Epithelial cell of esophagus (primary cell): ENCODE measurements around the gene PGM2.

ENCODE experiments used
- DNase-seq: peaks from one replicate; pipeline ENCODE4 v3.0.0; 2010; ENCODE audit warnings: low read depth
- H3K4me3 ChIP-seq: 2 replicates; pipeline ENCODE4 v1.5.1; 2011; ENCODE audit warnings: mild to moderate bottlenecking, low read length, control low read depth
- TF ChIP-seq, protein P1 (sequence below): IDR thresholded peaks from 2 replicates; pipeline ENCODE4 v1.5.1; 2011; ENCODE audit warnings: low read depth, mild to moderate bottlenecking, low read length, control low read depth, inconsistent platforms; ENCODE audit not compliant: insufficient read depth; ENCODE audit errors: missing control alignments

The PGM2 gene

DNA sequence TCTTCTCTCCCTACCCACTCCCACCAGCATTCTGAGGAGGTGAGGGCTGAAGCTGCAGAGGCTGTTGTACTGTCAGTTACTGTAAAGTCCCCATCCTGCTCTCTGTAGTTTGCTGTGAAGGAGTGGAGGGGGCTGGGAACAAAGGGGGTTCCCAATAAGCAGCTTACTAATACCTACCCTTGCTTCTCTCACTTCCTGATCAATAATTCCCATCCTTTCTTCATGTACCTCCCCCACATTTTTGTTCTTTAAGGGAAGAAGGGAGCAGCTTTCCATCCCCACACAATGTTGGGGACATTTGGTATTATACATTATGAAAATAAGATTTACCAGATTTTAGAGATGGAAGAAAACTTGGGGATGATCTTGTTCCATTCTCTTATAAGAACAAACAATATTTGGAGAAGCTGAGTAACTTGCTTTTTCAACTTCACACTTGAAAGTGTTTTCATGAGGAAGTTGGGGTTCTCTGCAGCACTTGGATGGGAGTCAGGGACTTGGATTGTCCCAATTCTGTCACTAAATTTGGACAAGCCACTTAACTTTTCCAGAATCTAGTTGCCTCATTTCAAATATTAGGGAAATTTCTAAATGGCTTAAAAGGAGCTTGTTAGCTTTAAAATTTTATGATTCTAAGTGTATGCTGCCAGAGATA is 69.8 kb downstream of the PGM2 start:
- no peak for DNase-seq
- no peak overlapping the region for H3K4me3 ChIP-seq
- TF ChIP-seq, protein P1, sequence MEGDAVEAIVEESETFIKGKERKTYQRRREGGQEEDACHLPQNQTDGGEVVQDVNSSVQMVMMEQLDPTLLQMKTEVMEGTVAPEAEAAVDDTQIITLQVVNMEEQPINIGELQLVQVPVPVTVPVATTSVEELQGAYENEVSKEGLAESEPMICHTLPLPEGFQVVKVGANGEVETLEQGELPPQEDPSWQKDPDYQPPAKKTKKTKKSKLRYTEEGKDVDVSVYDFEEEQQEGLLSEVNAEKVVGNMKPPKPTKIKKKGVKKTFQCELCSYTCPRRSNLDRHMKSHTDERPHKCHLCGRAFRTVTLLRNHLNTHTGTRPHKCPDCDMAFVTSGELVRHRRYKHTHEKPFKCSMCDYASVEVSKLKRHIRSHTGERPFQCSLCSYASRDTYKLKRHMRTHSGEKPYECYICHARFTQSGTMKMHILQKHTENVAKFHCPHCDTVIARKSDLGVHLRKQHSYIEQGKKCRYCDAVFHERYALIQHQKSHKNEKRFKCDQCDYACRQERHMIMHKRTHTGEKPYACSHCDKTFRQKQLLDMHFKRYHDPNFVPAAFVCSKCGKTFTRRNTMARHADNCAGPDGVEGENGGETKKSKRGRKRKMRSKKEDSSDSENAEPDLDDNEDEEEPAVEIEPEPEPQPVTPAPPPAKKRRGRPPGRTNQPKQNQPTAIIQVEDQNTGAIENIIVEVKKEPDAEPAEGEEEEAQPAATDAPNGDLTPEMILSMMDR, result no peak

DNA sequence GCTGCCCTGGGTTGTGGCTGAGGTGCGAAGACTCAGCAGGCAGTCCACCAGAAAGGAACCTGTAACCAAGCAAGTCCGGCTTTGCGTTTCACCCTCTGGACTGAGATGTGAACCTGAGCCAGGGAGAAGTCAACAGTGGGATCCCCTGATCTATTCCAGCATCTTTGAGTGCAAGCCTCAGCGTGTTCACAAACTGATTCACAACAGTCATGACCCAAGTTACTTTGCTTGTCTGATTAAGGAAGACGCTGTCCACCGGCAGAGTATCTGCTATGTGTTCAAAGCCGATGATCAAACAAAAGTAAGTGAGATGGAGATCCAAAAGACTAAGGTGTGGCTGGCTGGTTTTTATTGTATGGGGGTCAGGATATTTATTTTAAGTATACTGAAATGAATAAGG is 75.7 kb downstream of the PGM2 start:
- peak; percentile 57 for DNase-seq

DNA sequence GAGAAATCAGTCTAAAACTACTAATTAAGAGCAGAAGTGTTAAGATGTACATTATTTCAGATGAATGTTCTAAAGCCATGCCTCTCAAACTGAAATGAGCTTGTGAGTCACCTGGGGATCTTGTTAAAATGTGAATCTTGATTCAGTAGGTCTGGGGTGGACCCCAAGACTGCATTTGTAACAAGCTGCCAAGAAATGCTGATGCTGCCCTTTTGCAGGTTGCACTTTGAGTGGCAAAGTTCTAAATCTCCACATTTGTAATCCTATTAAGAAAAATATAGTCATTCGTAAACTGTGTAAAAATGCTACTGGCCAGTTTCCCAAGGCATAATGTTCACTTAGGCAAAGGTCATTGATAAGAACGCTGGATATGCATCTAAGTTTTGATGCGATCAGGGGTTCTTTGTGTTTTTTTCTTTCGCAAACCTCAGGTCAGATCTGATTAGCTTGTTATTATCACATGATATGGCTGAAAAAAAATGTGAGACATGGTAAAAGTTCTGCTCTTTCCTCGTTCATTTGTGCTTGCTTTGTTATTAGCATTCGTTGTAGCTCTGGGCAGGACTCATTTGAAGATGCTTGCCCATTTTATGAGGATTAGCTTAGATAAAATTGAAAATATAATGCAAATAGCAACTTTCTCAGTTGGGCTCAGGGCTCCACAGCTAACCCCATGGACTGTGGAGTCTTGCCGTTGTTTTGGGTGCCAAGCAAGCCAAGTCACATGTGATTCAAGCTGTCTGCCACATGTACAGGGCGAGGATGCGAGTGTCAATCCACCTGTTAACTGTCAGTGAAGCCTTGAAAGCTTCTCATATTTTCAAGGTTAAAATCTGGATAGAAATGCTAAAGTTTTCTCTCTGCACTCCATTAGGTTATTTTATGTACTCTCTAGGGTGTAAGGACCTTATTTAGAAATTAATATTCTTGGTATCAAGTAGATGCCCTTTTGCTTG is 76.5 kb downstream of the PGM2 start:
- H3K4me3 ChIP-seq, result no peak overlapping the region
- no peak for DNase-seq
- TF ChIP-seq, protein P1, result no peak

More for the DNA sequence above, 75.7 kb downstream of the PGM2 start:
- no peak overlapping the region for H3K4me3 ChIP-seq
- TF ChIP-seq, protein P1, result no peak

DNA sequence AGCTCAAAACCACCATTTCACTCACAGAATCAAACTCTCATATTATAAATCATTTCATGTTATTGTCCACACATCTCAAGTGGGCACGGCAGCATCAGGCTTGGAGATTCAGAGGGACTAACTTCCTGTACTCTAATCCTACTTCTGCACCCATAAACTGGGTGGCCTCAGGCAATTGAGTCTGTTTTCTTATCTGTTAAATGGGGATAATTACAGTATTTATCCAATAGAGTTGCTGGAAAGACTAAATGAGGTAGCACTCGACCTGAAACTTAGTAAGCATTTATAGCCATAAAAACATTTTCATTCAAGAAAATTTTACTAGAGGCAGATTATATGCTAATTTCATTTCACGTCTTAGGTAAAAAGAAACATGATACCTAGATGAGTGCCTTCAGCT is 77.4 kb downstream of the PGM2 start:
- no peak overlapping the region for H3K4me3 ChIP-seq
- TF ChIP-seq, protein P1, result no peak

DNA sequence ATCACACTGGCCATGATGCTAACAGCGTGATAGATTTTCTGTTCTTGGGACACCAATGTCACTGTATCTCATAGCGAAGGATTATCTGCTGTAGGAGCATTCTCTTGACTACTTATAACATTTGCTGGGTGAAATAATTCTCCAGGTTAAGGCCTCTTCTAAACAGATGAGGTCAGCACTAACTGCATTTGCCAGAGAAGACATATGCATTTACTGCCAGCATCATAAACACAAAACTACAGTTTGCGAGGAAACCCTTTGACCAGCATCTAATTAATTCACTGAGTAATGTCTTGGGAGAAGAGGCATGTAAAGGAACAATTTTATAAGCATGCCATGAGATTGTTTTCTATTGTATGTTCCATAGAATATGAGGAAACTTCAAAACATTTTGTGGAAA is 78.3 kb downstream of the PGM2 start:
- TF ChIP-seq, protein P1, result no peak
- H3K4me3 ChIP-seq, result no peak overlapping the region
- no peak for DNase-seq

More for the DNA sequence above, 77.4 kb downstream of the PGM2 start:
- DNase-seq, result no peak

DNA sequence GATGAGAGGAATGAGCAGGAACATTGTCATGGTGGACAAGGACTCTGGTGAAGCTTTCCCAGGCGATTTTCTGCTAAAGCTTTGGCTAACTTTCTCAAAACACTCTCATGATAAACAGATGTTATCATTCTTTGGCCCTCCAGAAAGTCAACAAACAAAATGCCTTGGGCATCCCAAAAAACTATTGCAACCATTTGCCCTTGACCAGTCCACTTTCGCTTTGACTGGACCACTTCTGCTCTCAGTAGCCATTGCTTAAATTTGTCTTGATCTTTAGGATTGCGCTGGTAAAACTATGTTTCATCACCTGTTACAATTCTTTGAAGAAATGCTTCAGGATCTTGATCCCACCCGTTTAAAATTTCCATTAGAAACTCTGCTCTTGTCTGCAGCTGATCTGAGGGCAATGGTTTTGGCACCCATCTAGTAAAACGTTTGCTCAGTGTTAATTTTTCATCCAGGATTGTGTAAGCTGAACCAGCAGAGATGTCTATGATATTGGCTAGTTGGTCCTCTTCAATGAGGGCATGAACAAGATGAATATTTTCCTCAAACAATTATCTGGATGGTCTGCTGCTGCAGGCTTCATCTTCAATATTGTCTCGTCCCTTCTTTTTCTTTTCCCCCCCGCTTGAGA is 79.2 kb downstream of the PGM2 start:
- no peak overlapping the region for H3K4me3 ChIP-seq
- TF ChIP-seq, protein P1, result no peak
- DNase-seq, result no peak
